IMR-90 (cell line): ENCODE measurements around the gene DCLK1. TPM values are rescaled to one million over a fixed set of nuclear protein-coding genes. Genes with fewer than 3 reads are reported as not detected.

Experiments used
- ATAC-seq: fragments of 200-7000 bp; cut with Tn5 transposase; 2 replicates; pipeline ENCODE4 v1.9.1; 2020; ENCODE audit warnings: low read depth, mild to moderate bottlenecking, moderate library complexity
- BruUV-seq: library from RNA; stranded (reverse); fragments of 400-500 nt; replicated peaks from 2 replicates; lab custom pipeline; 2021; lab: Mats Ljungman, UMichigan
- CTCF ChIA-PET: fragments of 300-600 bp; formaldehyde crosslinking; extraction: SDS; loops from one replicate; lab custom pipeline; 2021; ENCODE audit warnings: antibody characterized with exemption; lab: Yijun Ruan, JAX
- POLR2A ChIA-PET: fragments of 300-600 bp; sonication (Branson Sonifier 250); formaldehyde crosslinking; loops from one replicate; lab custom pipeline; 2022; ENCODE audit warnings: antibody characterized with exemption; ENCODE audit not compliant: unreplicated experiment; lab: Charles Lee
- DNase-seq: peaks from one replicate; pipeline ENCODE4 v3.0.0; 2013
- H2AFZ ChIP-seq: replicated peaks from 2 replicates; pipeline ENCODE3; 2013; ENCODE audit warnings: low read length, mild to moderate bottlenecking; ENCODE audit not compliant: poor library complexity
- H2AK5ac ChIP-seq: 2 replicates; pipeline ENCODE4 v1.6.1; 2013; ENCODE audit warnings: low read depth, low read length, inconsistent platforms
- H2AK9ac ChIP-seq: replicated peaks from 2 replicates; pipeline ENCODE3; 2013; ENCODE audit warnings: mild to moderate bottlenecking, low read depth, low read length, moderate library complexity; ENCODE audit not compliant: poor library complexity
- H2BK120ac ChIP-seq: 2 replicates; pipeline ENCODE4 v1.6.1; 2013; ENCODE audit warnings: low read depth, low read length, inconsistent platforms
- H2BK15ac ChIP-seq: 3 replicates; pipeline ENCODE4 v1.6.1; 2013; ENCODE audit warnings: low read depth, low read length, inconsistent platforms
- H2BK20ac ChIP-seq: 2 replicates; pipeline ENCODE4 v1.6.1; 2013; ENCODE audit warnings: low read depth, mild to moderate bottlenecking, inconsistent platforms, low read length, moderate library complexity
- H2BK5ac ChIP-seq: 2 replicates; pipeline ENCODE4 v1.6.1; 2013; ENCODE audit warnings: mild to moderate bottlenecking, low read depth, low read length, inconsistent platforms; ENCODE audit not compliant: poor library complexity, severe bottlenecking
- H3K14ac ChIP-seq: replicated peaks from 2 replicates; pipeline ENCODE4 v1.6.1; 2013; ENCODE audit warnings: low read depth, low read length, inconsistent platforms
- H3K18ac ChIP-seq: 2 replicates; pipeline ENCODE4 v1.6.1; 2013; ENCODE audit warnings: low read depth, low read length, control low read depth
- H3K23ac ChIP-seq: 2 replicates; pipeline ENCODE4 v1.6.1; 2013; ENCODE audit warnings: low read depth, low read length, inconsistent platforms
- H3K27ac ChIP-seq: 2 replicates; pipeline ENCODE4 v1.5.1; 2013; ENCODE audit warnings: mild to moderate bottlenecking, control low read depth, low read length; ENCODE audit not compliant: insufficient read depth
- H3K27me3 ChIP-seq: 2 replicates; pipeline ENCODE4 v1.6.1; 2013; ENCODE audit warnings: low read length; ENCODE audit not compliant: control insufficient read depth, insufficient read depth
- H3K36me3 ChIP-seq: 2 replicates; pipeline ENCODE4 v1.6.1; 2013; ENCODE audit warnings: low read length, mixed read lengths; ENCODE audit not compliant: control insufficient read depth, insufficient read depth
- H3K4ac ChIP-seq: 2 replicates; pipeline ENCODE4 v1.6.1; 2013; ENCODE audit warnings: low read depth, low read length, inconsistent platforms
- H3K4me1 ChIP-seq: 2 replicates; pipeline ENCODE4 v1.6.1; 2013; ENCODE audit warnings: low read length, mixed read lengths; ENCODE audit not compliant: control insufficient read depth, insufficient read depth
- H3K4me2 ChIP-seq: 2 replicates; pipeline ENCODE4 v1.6.1; 2013; ENCODE audit warnings: low read depth, mild to moderate bottlenecking, control low read depth, low read length, moderate library complexity
- H3K4me3 ChIP-seq: 2 replicates; pipeline ENCODE4 v1.5.1; 2013; ENCODE audit warnings: low read depth, mild to moderate bottlenecking, control low read depth, low read length, moderate library complexity; ENCODE audit not compliant: insufficient read depth
- H3K56ac ChIP-seq: 2 replicates; pipeline ENCODE4 v1.6.1; 2013; ENCODE audit warnings: low read length, inconsistent platforms; ENCODE audit not compliant: insufficient read depth; ENCODE audit errors: extremely low read depth
- H3K79me1 ChIP-seq, 2 experiments: 2 replicates each; pipeline ENCODE4 v1.6.1; 2013; ENCODE audit warnings: low read length in 2 of 2, inconsistent platforms in 1 of 2, low read depth in 1 of 2
- H3K9ac ChIP-seq: 2 replicates; pipeline ENCODE4 v1.6.1; 2013; ENCODE audit warnings: low read depth, low read length, control low read depth
- H3K9me1 ChIP-seq: 2 replicates; pipeline ENCODE4 v1.6.1; 2013; ENCODE audit warnings: low read length, inconsistent platforms; ENCODE audit not compliant: insufficient read depth
- H3K9me3 ChIP-seq: 2 replicates; pipeline ENCODE4 v1.6.1; 2013; ENCODE audit warnings: low read length; ENCODE audit not compliant: control insufficient read depth, insufficient read depth
- H4K20me1 ChIP-seq: 2 replicates; pipeline ENCODE4 v1.6.1; 2013; ENCODE audit warnings: low read length, inconsistent platforms; ENCODE audit not compliant: insufficient read depth
- H4K5ac ChIP-seq: 2 replicates; pipeline ENCODE4 v1.6.1; 2013; ENCODE audit warnings: mild to moderate bottlenecking, low read depth, low read length, control low read depth
- H4K8ac ChIP-seq, 2 experiments: 2 replicates each; pipeline ENCODE4 v1.6.1; 2013; ENCODE audit warnings: low read depth in 2 of 2, low read length in 2 of 2, control low read depth in 1 of 2, inconsistent platforms in 1 of 2
- H4K91ac ChIP-seq: 2 replicates; pipeline ENCODE4 v1.6.1; 2013; ENCODE audit warnings: low read depth, low read length, inconsistent platforms; ENCODE audit not compliant: insufficient read depth
- CHD1 ChIP-seq: IDR thresholded peaks from 2 replicates; pipeline ENCODE4 v1.6.1; 2012; ENCODE audit warnings: low read depth, low read length, improper control_type of control experiment
- WGBS, 2 experiments: methylation state at CpG; one replicate each; pipeline versions ENCODE4 v1.1.5 to v1.1.7; 2013; ENCODE audit warnings: missing lambda C conversion rate in 2 of 2; ENCODE audit not compliant: insufficient read length in 1 of 2; ENCODE audit errors: extremely low coverage in 2 of 2; 5-methylcytosine and 5-hydroxymethylcytosine counted together
- dilution Hi-C: fragments of 300-500 bp; cut with HindIII; formaldehyde crosslinking; loops from one replicate; pipeline ENCODE4 v1.14.3; 2018; ENCODE audit warnings: low sequenced_read_pairs; ENCODE audit not compliant: unreplicated experiment
- in situ Hi-C: fragments of 300-500 bp; cut with MboI; formaldehyde crosslinking; loops from 3 replicates; pipeline ENCODE4 v1.14.3; 2019; ENCODE audit warnings: low sequenced_read_pairs, inconsistent platforms, mixed read lengths
- intact Hi-C: fragments of 100-400 bp; cut with micrococcal nuclease; formaldehyde crosslinking; loops from 2 replicates; pipeline ENCODE4 v1.10.0; 2022
- polyA plus RNA-seq, 3 experiments: library from polyadenylated mRNA; depleted of rRNA; stranded (reverse); fragments of >200 nt; gene quantifications; 2 replicates each; pipeline ENCODE4 v1.2.3, GENCODE V29; 2012; ENCODE audit warnings: low replicate concordance in 1 of 3
- total RNA-seq: library from RNA; depleted of rRNA; stranded (reverse); fragments of >200 nt; gene quantifications from 2 replicates; pipeline ENCODE4 v1.2.3, GENCODE V29; 2012

The DCLK1 gene
- total and polyA plus RNA-seq, 2 of the 4 experiments (the other 2 are of a cell fraction) = under 0.01 to 0.02 TPM

- H3K4me2 ChIP-seq = no peak overlapping the region
- H3K18ac ChIP-seq = no peak overlapping the region
- intact Hi-C loops = loop anchor here (10.0 kb wide), 1 partner anchor 596 kb away; no protein-coding TSS in a partner anchor
- H3K23ac ChIP-seq = no peak overlapping the region
- H2BK5ac ChIP-seq = no peak overlapping the region
- dilution Hi-C loops = no loop called here
- no peak overlapping the region for H2BK120ac ChIP-seq
- TF ChIP-seq CHD1 = no peak
- no peak overlapping the region for H4K8ac ChIP-seq
- H4K20me1 ChIP-seq = no peaks in the 10 kb centered on the region
- BruUV-seq = no TSS peak
- no peak for DNase-seq
- H4K91ac ChIP-seq = no peak overlapping the region
- no peak overlapping the region for H3K4me3 ChIP-seq
- in situ Hi-C loops = no loop called here
- ChIA-PET CTCF (interaction anchor here (1.4 kb wide), 1 partner anchor 9 kb away, joined by 3 read pairs; no protein-coding TSS in a partner anchor), POLR2A (no interaction called here)
- no peak overlapping the region for H2AK9ac ChIP-seq
- no peaks in the 10 kb centered on the region for H3K79me1 ChIP-seq
- peaks cover 12% of the 10 kb centered on the region for H3K27me3 ChIP-seq
- no peak overlapping the region for H2AK5ac ChIP-seq
- H3K36me3 ChIP-seq = no peaks in the 10 kb centered on the region
- no peak overlapping the region for H3K14ac ChIP-seq
- no peak overlapping the region for H3K56ac ChIP-seq
- no peaks in the 10 kb centered on the region for H3K4me1 ChIP-seq
- H3K27ac ChIP-seq = no peak overlapping the region
- H3K4ac ChIP-seq = no peak overlapping the region
- H3K9ac ChIP-seq = no peak overlapping the region
- H4K5ac ChIP-seq = no peak overlapping the region
- no peak overlapping the region for H2BK20ac ChIP-seq
- H2BK15ac ChIP-seq = no peak overlapping the region
- ATAC-seq = no peak
- WGBS, 2 experiments = no CpG with 5 or more reads among the region's 4 CpGs
- H2AFZ ChIP-seq = no peak overlapping the region
- no peaks in the 10 kb centered on the region for H3K9me3 ChIP-seq
- no peaks in the 10 kb centered on the region for H3K9me1 ChIP-seq
These were observed 320.9 kb downstream of the DCLK1 start for GRCh38 chr13:35810321-35810720.
